Small intestine (tissue), 4 donors: Measurements from ENCODE around the gene ITPR3. TPM values are rescaled to one million over a fixed set of nuclear protein-coding genes. Genes with fewer than 3 reads are reported as not detected.

Source experiments
- polyA plus RNA-seq, 4 donors: library from polyadenylated mRNA; stranded (reverse) in 3 of 4; unstranded in 1 of 4; fragments of 200-250 nt in 3 of 4; fragments of 120-200 nt in 1 of 4; gene quantifications; one replicate each; pipeline versions ENCODE4 v1.2.1 to v1.2.3, GENCODE V29; 2013
- donor health status: healthy with polysubstance abuse.
- donor health status: Bipolar disorder and iron deficiency.
- donor health status: healthy.

ITPR3 gene
- polyA plus RNA-seq, 4 donors: 51.6 to 62.9 (median 59.1) TPM

Other genes with a start within 250 kb of the ITPR3 start
- gene KIFC1, start 229.5 kb upstream of the ITPR3 start, polyA plus RNA-seq: 10 to 100 TPM in 2 of 4 donors, 1 to 10 TPM in 2; 3.1 to 23.2 (median 10.7) TPM
- gene PHF1, start 210.3 kb upstream of the ITPR3 start, polyA plus RNA-seq: 10 to 100 TPM; 32.2 to 67.6 (median 44.3) TPM
- 100 to 1,000 TPM; 129 to 255 (median 200) TPM for gene CUTA, start 203.2 kb upstream of the ITPR3 start, polyA plus RNA-seq
- gene SYNGAP1, start 201.3 kb upstream of the ITPR3 start, polyA plus RNA-seq: 10 to 100 TPM in 1 of 4 donors, 1 to 10 TPM in 2, under 1 TPM in 1; 0.89 to 16.6 (median 5.6) TPM
- gene ZBTB9, start 166.7 kb upstream of the ITPR3 start, polyA plus RNA-seq: 1 to 10 TPM; 1.6 to 8.5 (median 3.5) TPM
- 100 to 1,000 TPM in 1 of 4 donors, 10 to 100 TPM in 3; 15.7 to 100 (median 80.6) TPM for gene BAK1, start 41.0 kb upstream of the ITPR3 start, polyA plus RNA-seq
- 10 to 100 TPM; 36.5 to 54.0 (median 44.2) TPM for gene UQCC2, start 90.4 kb downstream of the ITPR3 start, polyA plus RNA-seq
- 1 to 10 TPM in 1 of 4 donors, under 1 TPM in 3; 0.35 to 1.0 (median 0.72) TPM for gene IP6K3, start 125.6 kb downstream of the ITPR3 start, polyA plus RNA-seq
- gene LEMD2, start 167.8 kb downstream of the ITPR3 start, polyA plus RNA-seq: 10 to 100 TPM; 48.1 to 53.0 (median 52.1) TPM
- 100 to 1,000 TPM in 2 of 4 donors, 10 to 100 TPM in 2; 16.4 to 264 (median 112) TPM for gene MLN, start 182.7 kb downstream of the ITPR3 start, polyA plus RNA-seq